ENCODE measurements around the gene CASP2.

Gene CASP2

DNA sequence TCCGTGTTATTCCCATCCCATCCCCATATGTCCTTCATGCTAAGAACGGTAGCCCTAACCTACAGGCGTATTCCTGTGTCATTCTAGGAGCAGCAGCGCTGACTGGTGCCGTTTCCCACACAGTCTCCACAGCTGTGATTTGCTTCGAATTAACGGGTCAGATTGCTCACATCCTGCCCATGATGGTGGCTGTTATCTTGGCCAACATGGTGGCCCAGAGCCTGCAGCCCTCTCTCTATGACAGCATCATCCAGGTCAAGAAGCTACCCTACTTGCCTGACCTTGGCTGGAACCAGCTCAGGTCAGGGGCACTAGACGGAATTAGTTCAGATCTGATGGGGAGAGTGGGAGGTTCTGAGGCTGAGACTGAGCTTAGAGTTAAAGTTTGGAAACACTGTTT, 53.7 kb downstream of the CASP2 start:
- DNase-seq, result no peak

DNA sequence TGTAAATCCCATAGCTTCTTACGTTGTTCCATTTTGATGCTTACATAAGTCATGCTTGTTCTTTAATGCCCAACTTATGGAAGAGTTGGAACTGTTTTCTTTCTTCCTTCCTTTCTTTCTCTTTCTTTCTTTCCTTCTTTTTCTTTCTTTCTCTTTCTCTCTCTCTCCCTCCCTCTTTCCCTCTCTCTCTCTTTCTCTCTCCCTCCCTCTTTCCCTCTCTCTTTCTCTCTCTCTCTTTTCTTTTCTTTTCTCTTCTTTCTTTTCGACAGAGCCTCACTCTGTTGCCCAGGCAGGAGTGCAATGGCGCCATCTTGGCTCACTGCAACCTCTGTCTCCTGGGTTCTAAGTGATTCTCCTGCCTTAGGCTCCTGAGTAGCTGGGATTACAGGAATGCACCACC, 55.4 kb downstream of the CASP2 start:
- DNase-seq, result no peak

DNA sequence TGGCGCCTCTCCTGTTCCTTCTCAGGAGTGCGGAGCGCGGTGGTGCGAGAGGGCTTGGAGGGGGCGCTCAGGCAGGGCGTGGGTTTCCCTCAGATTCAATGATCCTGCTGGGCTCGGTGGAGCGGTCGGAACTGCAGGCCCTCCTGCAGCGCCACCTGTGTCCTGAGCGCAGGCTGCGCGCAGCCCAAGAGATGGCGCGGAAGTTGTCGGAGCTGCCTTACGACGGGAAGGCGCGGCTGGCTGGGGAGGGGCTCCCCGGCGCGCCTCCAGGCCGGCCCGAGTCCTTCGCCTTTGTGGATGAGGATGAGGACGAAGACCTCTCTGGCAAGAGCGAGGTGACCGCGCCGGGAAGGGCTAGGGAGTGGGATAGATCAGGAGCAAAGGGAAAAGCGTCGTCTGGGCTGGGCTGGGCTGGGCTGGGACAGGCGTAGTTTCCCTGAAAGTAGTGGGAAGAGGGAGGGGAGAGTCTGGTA, 57.3 kb downstream of the CASP2 start:
- DNase-seq, result peak; percentile 54

DNA sequence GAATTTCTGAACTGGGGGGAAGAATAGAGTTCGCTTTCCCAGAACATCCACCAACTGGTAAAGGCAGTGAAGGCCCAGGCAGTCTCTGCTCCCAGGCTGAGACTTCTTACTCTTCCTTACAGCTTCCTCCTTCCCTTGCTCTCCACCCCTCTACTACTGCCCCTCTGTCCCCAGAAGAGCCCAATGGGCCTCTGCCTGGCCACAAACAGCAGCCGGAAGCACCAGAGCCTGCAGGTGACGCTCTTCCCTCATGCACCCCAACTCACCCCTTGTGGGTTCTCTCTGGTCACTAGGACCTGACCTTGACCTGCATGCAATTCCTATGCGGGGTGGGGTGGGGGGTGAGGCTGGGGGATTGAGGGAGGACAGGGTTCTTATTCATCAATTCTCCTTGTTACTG, 57.9 kb downstream of the CASP2 start:
- DNase-seq, result no peak

DNA sequence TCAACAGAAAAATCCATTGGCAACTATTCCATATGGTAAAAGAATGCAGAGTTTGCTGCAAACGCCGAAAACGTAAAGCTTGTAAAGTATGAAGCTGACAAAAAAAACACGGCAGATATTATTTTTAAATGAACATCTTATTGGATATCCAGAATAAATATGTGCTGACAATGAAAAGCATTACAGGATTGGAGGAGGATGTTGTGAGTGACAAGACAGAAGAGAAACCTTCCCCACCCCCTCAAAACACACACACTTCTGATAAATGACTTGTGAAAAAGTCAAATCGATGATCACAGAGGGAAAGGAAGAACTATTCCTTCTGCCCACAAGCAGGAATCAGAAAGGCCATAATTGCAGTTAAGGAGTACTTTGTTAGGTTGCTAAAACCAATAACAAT, 59.8 kb downstream of the CASP2 start:
- DNase-seq, result no peak

DNA sequence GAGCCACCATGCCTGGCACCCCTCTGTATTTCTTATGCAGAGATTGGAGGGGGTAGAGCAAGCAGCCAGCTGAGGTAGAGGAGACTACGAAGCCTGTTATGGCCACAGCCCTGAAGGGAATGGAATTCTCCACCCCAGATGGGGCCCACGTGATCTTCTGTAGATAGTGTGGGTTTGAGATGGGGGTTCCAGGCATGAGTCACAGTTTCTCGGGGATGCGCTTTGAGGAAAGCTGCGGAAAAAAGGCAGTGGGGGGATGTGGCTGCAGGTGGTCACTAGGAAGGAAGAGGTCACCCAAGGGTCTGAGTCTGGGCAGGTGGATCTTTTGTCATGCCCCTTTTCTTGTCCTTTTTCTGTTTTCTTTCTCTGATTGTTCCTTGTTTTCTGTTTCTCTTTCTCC, 62.9 kb downstream of the CASP2 start:
- DNase-seq, result no peak

DNA sequence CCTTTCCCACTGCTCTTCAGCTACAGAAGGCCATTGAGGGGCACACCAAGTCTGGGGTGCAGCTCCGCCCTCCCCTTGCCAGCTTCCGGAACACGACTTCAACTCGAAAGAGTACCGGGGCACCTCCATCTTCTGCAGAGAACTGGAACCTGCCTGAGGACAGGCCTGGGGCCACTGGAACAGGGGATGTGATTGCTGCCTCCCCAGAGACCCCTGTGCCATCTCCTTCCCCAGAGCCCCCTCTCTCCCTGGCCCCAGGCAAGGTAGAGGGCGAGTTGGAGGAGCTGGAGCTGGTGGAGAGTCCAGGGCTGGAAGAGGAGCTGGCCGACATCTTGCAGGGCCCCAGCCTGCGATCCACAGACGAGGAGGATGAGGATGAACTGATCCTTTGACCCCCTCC, 63.4 kb downstream of the CASP2 start:
- no peak for DNase-seq

DNA sequence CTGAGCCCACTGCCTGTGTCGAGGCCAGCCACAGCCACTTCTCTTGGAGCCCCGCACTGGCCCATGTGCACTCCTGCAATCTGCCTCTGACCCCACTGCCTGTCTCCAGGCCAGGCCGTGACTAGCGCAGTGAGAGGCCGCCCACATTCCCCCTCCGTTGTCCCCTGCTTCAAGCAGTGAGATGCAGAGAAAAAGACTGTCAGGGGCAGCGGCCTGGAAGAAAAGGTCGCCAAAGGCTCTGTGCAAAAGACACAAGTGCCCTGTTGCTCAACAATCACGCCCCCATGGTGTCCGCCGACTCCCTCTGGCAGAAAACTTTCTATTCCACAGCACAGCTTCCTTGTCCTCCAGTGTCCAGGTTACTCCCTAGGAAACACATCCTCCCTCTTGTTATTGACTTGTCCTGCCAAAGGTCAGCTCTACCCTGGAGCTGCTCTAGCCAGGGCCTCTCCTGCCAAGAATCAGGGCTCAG, 64.4 kb downstream of the CASP2 start:
- no peak for DNase-seq

DNA sequence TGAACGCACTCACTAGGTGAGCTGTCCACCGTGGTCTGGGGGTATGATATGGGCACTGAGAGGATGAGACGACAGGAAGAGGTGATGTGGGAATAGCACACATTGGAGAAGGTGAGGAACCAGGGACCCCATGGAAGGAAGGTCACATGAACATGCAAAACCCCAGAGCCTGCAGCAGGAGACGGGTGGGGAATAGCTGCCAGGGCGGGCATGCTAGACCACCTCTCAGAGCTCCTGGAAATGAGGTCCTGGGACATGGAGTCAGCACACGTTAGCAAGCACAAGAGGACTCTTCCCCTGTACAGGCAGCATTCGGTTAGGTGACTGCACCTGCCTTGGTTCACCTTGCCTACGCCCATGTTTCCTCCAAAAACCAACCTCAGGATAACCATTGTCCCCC, 66.2 kb downstream of the CASP2 start:
- no peak for DNase-seq

DNA sequence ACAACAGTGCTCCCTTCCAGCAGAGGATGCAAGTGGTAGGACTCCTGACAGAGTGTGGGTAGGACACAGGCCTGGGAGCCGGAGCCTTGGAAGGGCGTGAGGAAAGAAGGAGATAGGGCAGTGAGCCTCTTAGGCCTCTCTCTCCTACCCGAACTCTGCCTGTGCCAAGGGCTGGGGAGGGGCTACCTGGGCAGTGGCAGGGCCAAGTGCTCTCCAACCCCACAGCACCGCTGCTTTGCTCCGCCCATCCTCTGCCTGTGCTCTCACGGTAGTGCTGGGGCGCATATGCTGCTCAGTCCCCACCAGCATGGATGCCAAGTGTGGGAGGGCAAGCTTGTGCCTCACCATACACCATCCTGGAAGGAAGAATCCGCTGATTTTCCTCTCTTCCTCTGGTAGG, 66.8 kb downstream of the CASP2 start:
- DNase-seq, result no peak

DNA sequence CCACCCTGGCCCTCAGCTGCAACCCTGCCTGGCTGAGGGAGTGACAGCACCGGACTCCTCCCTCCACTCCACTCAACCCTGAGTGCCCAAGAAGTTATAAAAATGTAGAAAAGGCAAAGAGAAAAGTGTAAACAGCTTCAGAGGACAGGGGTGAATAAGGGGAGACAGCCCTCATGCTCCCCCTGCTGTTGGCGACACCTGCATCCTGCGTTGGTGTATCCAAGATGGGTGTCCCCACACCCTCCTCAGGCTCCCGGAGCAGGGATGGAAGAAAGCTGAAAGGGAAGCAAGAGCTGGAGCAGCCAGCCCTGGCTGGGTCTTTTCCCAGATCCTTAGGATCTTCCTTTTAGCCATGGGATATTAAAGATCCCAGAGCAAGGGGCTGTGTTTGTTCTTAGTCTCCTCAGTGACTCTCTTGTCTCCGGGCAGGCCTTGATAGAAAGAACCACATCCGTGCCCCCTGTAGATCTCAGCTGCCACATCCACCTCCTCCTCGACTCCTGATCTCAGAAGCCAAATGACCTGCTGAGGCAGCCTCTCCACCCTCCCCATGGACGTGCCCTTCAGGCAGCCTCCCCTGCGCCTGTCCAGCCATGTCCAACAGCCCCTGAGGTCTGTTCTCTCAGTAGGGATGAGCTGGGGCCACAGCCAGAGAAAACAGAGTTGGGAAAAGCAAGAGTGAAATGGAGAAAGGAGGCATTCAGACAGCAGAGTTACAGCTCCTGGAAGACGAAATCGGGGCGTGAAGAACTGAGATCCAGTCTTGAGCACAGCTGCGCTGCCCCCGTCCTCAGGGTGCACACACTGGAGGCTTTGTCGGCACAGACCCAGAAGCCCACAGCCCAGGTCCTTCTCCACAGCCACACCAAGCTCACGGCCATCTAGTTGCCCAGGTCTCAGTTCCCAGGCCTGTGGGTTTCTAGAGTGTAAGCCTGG, 67.6 kb downstream of the CASP2 start:
- DNase-seq, result no peak

DNA sequence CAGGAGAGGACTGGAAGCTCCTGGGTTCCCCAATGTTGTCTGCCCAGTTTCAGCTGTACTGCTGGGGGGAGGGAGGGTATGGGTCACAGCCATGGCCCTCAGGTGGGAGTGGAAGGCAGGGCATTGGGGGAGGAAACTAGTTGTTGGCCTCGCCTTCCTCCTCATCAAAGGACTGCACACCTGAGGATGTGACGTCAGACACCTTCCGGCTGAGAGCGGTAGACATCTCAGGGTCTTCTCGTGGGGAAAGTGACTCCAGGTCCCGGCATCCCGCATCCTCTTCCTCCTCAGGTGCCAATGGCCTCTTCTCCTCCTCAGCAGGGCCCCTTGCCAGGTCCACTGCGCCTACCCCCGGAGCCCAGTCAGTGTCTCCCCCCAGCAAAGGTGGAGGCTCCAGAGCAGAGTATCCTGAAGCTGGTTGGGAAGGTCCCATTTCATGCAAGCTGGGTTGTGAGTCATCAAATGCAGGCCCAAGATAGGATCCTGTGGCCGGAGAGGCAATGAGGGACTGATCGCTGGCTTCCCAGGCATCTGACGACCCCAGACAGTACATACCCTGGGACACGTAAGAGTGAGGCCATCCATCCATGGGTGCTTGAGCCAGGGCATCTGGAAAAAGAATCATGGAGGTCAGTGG, 68.4 kb downstream of the CASP2 start:
- no peak for DNase-seq

All from femur (tissue), 1 donor.